Thyroid gland (tissue), 4 donors: ENCODE results near the gene LRFN2.

Experiments used
- CTCF ChIP-seq, 6 experiments: fragments of 200-600 bp in 3 of 6; fragments of 450-650 bp in 3 of 6; sonication (generic) in 3 of 6; IDR thresholded peaks; one replicate each; pipeline ENCODE4 v1.5.1; 2016 to 2019; ENCODE audit warnings: antibody characterized with exemption in 6 of 6, mild to moderate bottlenecking in 2 of 6, inconsistent platforms in 1 of 6, moderate library complexity in 1 of 6
- POLR2A ChIP-seq, 2 donors: fragments of 450-650 bp; IDR thresholded peaks; one replicate each; pipeline ENCODE4 v1.6.1; 2017; ENCODE audit warnings: antibody characterized with exemption in 2 of 2, mild to moderate bottlenecking in 2 of 2, moderate library complexity in 1 of 2

- TF ChIP-seq CTCF (IDR thresholded peaks at IDR 0.05) (no peak), POLR2A (IDR thresholded peaks at IDR 0.05) (no peak)
These were observed 579 bp downstream of the LRFN2 start for GRCh38 chr6:40586369-40587201.
